Femur (tissue), 1 donor: ENCODE measurements around the gene RPTOR.

Experiments used
- DNase-seq: peaks from one replicate; pipeline ENCODE4 v3.0.0-alpha.2; 2017

Gene RPTOR

DNA sequence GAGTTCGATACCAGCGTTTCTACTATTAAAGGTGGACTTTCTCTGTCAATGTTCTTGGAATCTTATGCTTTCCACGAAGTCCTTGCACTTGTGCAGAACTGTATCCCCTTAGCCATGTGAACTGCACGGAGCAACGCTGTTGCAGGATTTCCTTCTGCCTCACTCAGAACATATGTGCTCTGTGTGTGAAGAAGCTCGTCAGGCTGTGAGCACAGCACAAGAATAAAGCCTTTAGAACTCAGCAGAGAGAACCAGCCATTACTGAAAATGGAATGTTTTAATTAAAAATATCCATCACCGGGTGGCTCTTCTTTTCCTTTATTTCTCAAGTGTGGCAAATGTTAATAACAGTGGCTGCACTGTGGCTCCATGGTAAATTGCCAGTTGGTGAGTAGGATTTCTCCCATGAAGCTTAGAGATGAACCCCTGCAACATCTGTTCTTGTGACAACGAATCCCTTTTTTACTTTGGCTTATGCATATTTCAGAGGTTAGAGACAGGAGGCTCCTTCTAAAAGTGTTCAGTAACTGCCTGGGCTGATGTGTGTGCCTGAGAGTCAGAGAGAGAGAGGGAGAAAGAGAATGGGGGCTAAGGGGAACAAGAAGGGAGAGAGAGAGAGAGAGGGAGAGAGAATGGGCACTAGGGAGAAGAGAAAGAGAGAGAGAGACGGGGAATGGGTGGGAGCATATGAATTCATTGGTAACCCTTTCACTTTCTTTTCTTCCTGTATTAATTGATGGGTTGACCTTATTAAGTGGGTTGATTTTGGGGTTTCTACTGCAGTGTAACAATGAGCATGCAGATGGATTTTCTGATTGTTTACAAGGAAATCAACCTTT lies 50.0 kb downstream of the RPTOR start:
- DNase-seq: no peak

- no peak for DNase-seq
Measured at GRCh38 chr17:80596760-80597608, 52.3 kb downstream of the RPTOR start.

DNA sequence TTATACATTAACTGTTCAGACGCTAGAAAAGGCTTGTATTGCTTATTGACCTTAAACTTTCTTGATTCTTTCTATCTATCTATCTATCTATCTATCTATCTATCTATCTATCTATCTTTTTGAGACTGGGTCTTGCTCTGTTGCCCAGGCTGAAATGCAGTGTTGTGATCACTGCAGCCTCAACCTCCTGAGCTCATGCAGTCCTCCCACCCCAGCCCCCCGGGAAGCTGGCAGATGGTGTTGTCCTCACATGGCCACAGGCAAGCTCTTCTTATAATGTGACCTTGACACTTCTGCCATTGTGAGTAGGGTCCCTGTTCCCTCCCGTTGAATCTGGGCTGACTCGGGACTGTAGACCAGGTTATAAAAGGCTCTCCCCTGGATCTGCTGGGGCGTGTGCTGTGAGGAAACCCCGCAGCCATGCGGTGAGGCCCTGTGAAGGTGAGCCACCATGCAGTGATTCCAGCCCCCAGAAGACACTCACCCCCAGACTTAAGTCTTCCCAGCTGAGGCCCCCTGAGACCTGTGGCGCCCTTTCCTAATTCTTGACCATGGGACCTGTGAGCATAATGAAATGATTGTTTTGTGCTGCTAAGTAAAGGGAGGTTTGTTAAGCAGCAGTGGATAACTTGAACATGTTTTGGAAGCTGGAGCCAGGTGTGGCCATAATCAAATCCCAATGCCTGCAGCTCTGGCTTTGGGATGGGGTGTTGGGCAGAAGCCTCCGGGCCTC lies 54.3 kb downstream of the RPTOR start:
- no peak for DNase-seq

DNA sequence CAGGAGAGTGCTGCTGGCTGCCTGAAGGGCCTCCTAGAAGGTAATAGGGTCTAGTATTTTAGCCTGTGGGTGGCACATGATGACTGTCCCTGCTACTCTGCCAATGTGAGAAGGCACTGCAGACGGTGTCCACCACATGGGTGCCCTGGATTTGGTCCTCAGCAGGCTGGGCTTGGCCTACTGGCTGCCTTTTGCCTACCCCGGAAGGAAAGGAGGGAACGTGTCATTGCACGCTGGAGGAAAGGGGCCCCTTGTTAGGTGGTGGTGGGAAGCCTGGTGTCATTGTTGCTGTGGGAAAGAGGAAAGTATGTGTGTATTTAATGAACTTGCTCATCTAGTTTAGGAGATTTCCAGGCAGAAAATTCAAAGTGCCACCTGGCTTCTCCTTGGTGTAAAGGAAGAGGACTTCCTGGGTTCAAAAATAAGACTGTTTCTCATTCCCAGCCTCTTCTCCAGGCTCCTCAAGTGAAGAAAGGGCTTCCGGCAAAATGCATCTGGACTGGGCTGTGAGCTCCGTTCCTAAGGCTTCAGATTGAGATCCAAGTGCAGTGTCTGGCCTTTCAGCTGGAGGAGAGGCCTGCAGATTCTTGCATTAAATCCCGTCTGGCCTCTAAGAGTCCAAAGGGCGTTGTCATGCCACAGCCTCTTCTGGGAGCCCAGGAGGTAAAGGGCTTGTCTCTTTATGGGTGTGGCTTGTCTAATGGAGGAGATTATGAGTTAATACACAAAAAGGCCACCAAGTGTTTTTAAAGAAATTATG lies 55.1 kb downstream of the RPTOR start:
- no peak for DNase-seq

DNA sequence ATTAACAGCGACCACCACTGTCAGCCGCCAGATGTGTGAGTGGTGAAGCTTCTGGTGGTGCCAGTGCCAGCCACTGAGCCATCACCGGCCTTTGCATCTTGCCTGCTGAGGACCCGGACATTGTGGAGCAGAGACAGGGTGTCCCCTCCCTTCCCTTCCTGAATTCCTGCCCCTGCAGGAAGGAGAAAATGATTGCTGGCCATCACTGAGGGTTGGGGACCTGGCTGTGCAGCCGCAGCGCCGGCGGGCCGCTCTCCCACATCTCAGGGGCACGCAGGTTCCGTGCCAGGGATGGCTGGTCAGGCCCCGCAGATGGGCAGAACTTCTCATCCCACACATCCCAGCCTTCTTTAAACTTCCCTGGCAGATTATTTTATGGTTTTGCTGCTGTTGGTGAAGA lies 56.5 kb downstream of the RPTOR start:
- no peak for DNase-seq

DNA sequence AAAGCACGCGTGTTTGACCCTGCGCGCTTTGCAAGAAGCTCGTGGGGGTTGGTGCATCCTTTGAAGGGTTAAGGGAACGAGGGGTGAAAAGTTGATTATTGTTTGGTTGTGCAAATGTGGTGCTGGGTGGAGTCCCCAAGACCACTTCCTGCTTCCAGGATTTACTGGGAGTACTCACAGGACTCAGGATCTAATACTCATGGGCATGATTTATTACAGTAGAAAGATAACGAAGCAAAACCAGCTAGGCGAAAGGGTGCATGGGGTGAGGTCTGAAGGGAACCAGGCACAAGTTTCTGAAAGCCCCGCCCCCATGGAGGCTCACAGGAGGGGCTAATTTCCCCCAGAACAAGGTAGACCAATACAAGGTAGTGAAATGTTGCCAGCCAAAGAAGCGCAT lies 58.8 kb downstream of the RPTOR start:
- DNase-seq: no peak

DNA sequence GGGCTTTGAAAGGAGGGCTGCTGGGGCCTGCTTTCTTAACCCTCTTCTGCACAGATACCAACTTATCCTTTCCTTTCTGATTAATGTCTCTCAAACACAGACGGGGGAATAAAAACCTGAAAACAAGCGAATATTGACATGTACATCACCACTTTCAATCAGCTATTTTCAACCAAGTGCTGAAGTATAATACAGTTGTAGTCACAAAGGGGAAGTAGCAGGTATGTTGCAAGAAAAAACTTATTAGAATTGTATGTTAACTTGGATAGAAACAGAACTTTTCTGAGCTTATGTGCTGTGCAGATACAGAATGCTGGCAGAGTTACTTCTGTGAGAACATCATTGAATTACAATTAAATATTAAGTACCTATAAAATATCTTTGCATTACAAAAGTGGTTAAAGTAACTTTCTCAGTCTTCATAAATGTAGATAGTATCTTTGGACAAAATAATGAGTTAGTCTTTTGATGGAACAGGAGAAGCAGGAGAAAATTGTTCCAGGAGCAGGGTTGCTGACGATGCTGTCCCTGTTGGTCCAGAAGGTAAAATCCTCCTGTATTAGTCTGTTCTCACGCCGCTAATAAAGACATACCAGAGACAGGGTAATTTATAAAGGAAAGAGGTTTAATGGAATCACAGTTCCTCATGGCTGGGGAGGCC lies 59.5 kb downstream of the RPTOR start:
- no peak for DNase-seq

DNA sequence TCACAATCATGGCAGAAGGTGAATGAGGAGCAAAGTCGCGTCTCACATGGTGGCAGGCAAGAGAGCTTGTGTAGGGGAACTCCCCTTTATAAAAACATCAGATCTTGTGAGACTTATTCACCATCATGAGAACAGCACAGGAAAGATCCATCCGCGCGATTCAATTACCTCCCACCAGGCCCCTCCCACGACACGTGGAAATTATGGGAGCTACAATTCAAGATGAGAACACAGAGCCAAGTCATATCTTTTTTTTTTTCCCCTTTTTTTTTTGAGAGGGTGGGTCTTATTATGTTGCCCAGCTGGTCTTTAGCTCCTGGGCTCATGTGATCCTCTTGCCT lies 60.0 kb downstream of the RPTOR start:
- no peak for DNase-seq

- DNase-seq: no peak
Measured at GRCh38 chr17:80605326-80606066, 60.9 kb downstream of the RPTOR start.

DNA sequence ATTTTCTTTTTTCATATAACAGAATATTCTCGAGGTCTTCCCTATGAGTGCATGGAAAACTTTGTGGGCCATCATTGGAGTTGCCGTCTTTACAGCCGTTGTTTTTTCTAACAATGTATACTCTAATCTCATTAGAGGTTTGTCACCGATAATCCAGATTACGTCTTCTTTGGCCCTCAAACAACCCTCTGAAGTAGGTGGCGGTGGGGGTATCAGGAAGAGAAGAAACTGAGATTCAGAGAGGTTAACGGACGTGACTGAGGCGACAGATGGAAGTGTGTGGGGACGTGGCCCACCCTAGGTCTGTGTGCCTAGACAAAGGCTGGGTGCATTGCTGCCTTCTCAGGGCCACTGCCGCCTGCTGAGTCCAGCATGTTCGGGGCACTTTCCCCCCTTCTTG lies 63.7 kb downstream of the RPTOR start:
- DNase-seq: no peak

GRCh38 chr17:80609757-80610156 lies 65.1 kb downstream of the RPTOR start:
- no peak for DNase-seq

DNA sequence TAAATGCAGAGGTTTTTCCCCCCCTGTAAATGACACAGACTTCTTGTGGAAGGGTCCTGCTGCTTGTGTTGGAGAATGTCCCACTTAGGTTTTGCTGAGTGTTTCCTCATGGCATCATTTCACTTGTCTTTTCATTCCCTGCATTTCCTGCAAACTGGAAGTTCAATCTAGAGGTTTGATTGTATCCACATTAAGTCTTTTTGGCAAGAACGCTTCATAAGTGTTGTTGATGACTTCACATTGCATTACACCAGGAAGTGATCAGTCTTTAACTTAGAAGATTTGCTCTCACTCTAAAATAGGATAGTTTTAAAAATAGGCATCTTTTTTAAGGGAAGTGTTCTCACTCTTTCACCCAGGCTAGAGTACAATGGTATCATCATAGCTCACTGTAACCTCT lies 67.2 kb downstream of the RPTOR start:
- no peak for DNase-seq

DNA sequence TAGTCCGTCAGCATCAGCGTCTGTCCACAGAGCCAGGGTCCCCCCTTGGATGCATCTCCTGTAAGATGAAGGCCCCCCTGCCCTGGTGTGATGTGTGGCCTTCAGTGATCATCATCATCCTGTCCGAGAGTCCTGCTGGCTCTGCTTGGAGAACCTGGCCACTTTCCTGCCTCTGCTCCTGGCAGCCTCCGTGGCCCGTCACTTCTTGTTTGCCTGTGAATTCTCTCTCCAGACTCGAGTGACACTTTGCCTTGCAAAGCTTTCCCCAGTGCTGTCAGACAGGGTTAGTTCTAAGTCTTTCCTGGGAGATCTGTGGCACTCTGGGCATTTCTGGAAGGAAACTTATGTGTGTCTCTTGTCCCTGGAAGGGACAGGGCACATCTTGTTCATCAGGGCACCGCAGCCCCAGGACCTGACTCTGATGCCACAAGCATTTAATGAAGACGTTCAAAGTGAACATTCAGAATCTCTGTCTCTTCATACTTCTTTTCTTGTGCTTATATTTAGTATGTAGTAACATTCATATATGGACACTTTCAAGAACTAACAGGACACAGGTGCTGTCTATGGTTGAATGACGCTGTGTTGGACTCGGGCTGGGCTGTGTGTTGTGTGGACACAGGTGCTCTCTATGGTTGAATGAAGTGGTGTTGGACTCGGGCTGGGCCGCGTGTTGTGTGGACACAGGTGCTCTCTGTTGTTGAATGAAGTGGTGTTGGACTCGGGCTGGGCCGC lies 68.5 kb downstream of the RPTOR start:
- no peak for DNase-seq

- no peak for DNase-seq
Measured at GRCh38 chr17:80613732-80614071, 69.1 kb downstream of the RPTOR start.

- DNase-seq: no peak
Measured at GRCh38 chr17:80614332-80615047, 69.9 kb downstream of the RPTOR start.

- no peak for DNase-seq
Measured at GRCh38 chr17:80615376-80615775, 70.7 kb downstream of the RPTOR start.

GRCh38 chr17:80616705-80617104 lies 72.1 kb downstream of the RPTOR start:
- no peak for DNase-seq

- DNase-seq: no peak
Measured at GRCh38 chr17:80618304-80618703, 73.7 kb downstream of the RPTOR start.

GRCh38 chr17:80619535-80620235 lies 75.0 kb downstream of the RPTOR start:
- no peak for DNase-seq
